ENCODE results near the gene PHF21A. TPM values are rescaled to one million over a fixed set of nuclear protein-coding genes. Genes with fewer than 3 reads are reported as not detected.

The PHF21A gene
- total and polyA plus RNA-seq, 2 donors (not counting 3 experiments of a cell fraction or from before 2014, with no cell fraction given) = 14.1 to 30.5 TPM

DNA sequence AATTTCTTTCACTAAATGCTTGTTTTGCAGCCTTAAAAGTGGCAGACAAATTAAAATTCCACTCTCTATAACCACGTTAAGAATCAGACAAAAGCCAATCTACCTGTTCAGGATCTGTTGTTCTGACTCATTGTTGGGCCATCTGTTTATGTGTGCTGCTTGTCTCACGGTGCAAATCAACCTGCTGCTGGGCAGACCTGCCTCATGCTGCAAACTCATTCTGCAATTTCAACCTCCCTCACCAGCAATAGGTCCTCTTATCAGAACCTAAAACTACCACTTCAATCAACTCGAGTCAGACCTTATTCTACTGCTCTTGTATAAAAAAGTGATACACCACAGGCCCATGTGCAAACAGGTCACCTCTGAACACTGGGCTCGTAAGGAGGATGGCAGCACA, 123.7 kb downstream of the PHF21A start:
- no peaks in the 10 kb centered on the region for H3K79me2 ChIP-seq (ENCODE audit: control insufficient read depth, insufficient read depth, low read length)
- H3K27ac ChIP-seq (ENCODE audit: insufficient read depth, low read depth, low read length) = no peak overlapping the region
- FAIRE-seq (no peak), DNase-seq (ENCODE audit: low read depth, low spot score) (no peak)
- intact Hi-C loops (cut with micrococcal nuclease) (no loop called here), dilution Hi-C loops (cut with MboI; ENCODE audit: extremely low pct_ligation_motif_present, low sequenced_read_pairs) (no loop called here)
- no peak overlapping the region for H3K4me3 ChIP-seq (replicated peaks in 1 of 3; ENCODE audit: insufficient read depth in 1 of 3, low read depth in 1 of 3, low read length in 3 of 3)
- no peaks in the 10 kb centered on the region for H3K27me3 ChIP-seq (ENCODE audit: control insufficient read depth in 2 of 2, insufficient read depth in 2 of 2, low read length in 2 of 2)
- H3K9ac ChIP-seq (replicated peaks; ENCODE audit: extremely low read depth, insufficient read depth, low read length) = no peak overlapping the region
- no peaks in the 10 kb centered on the region for H3K9me3 ChIP-seq (replicated peaks; ENCODE audit: control insufficient read depth, insufficient read depth, low read length)
- peaks cover 8% of the 10 kb centered on the region for H4K20me1 ChIP-seq (replicated peaks; ENCODE audit: control insufficient read depth, extremely low read depth, insufficient read depth, low read length)
- no peak for TF ChIP-seq JUN (IDR thresholded peaks at IDR 0.05; ENCODE audit: borderline replicate concordance, insufficient read depth, insufficient read length, low read depth)
- H3K4me2 ChIP-seq (ENCODE audit: insufficient read depth, low read length) = no peak overlapping the region
- H3K36me3 ChIP-seq (ENCODE audit: control insufficient read depth in 2 of 2, extremely low read depth in 1 of 2, insufficient read depth in 2 of 2, low read length in 2 of 2) = no peaks in the 10 kb centered on the region
- H2AFZ ChIP-seq (ENCODE audit: low read depth, low read length) = no peak overlapping the region
- BruUV-seq (replicated peaks) = no TSS peak
- ChIA-PET POLR2A (no interaction called here), CTCF (interaction anchor here (0.7 kb wide), 1 partner anchor 10 kb away, joined by 3 read pairs; no protein-coding TSS in a partner anchor)
- H3K4me1 ChIP-seq (ENCODE audit: control insufficient read depth, extremely low read depth, insufficient read depth, low read length) = no peaks in the 10 kb centered on the region
- H3K9me1 ChIP-seq (replicated peaks; ENCODE audit: control insufficient read depth, extremely low read depth, insufficient read depth, low read length) = no peaks in the 10 kb centered on the region

GRCh38 chr11:45995342-45995734, 125.9 kb downstream of the PHF21A start:
- Histone ChIP-seq H3K9me3 (replicated peaks; ENCODE audit: control insufficient read depth, insufficient read depth, low read length) (no peaks in the 10 kb centered on the region), H3K9me1 (replicated peaks; ENCODE audit: control insufficient read depth, extremely low read depth, insufficient read depth, low read length) (no peaks in the 10 kb centered on the region), H3K4me3 (replicated peaks in 1 of 3; ENCODE audit: insufficient read depth in 1 of 3, low read depth in 1 of 3, low read length in 3 of 3) (no peak overlapping the region), H3K79me2 (ENCODE audit: control insufficient read depth, insufficient read depth, low read length) (no peaks in the 10 kb centered on the region), H3K4me1 (ENCODE audit: control insufficient read depth, extremely low read depth, insufficient read depth, low read length) (no peaks in the 10 kb centered on the region), H2AFZ (ENCODE audit: low read depth, low read length) (no peak overlapping the region), H3K4me2 (ENCODE audit: insufficient read depth, low read length) (no peak overlapping the region), H4K20me1 (replicated peaks; ENCODE audit: control insufficient read depth, extremely low read depth, insufficient read depth, low read length) (no peaks in the 10 kb centered on the region), H3K27me3 (ENCODE audit: control insufficient read depth in 2 of 2, insufficient read depth in 2 of 2, low read length in 2 of 2) (no peaks in the 10 kb centered on the region), H3K9ac (replicated peaks; ENCODE audit: extremely low read depth, insufficient read depth, low read length) (no peak overlapping the region), H3K27ac (ENCODE audit: insufficient read depth, low read depth, low read length) (no peak overlapping the region), H3K36me3 (ENCODE audit: control insufficient read depth in 2 of 2, extremely low read depth in 1 of 2, insufficient read depth in 2 of 2, low read length in 2 of 2) (no peaks in the 10 kb centered on the region)
- no peak for DNase-seq (ENCODE audit: low read depth, low spot score)
- no TSS peak for BruUV-seq (replicated peaks)
- CTCF ChIA-PET = interaction anchor here (1.1 to 3.2 kb wide), 4 partner anchors 8 to 31 kb away, joined by 3 to 20 read pairs (median 12); no protein-coding TSS in a partner anchor
- no peak for FAIRE-seq
- dilution Hi-C loops (cut with MboI; ENCODE audit: extremely low pct_ligation_motif_present, low sequenced_read_pairs) = no loop called here
- POLR2A ChIA-PET = no interaction called here
- intact Hi-C loops (cut with micrococcal nuclease) = no loop called here
- no peak for TF ChIP-seq GATA2 (IDR thresholded peaks at IDR 0.05; ENCODE audit: insufficient read depth, insufficient read length, low read depth, low read length)
- TF ChIP-seq CTCF (IDR thresholded peaks at IDR 0.05; ENCODE audit: extremely low read depth in 1 of 2, insufficient read depth in 1 of 2, low read depth in 1 of 2, low read length in 2 of 2) = no peak
- TF ChIP-seq MYC (IDR thresholded peaks at IDR 0.05; ENCODE audit: low read depth, low read length) = no peak
- TF ChIP-seq EZH2 (IDR thresholded peaks at IDR 0.05; ENCODE audit: borderline replicate concordance, low read depth, low read length, severe bottlenecking) = no peak
- no peak for TF ChIP-seq POLR2AphosphoS5 (IDR thresholded peaks at IDR 0.05; ENCODE audit: insufficient read depth, low read depth, low read length)
- TF ChIP-seq, protein P1, sequence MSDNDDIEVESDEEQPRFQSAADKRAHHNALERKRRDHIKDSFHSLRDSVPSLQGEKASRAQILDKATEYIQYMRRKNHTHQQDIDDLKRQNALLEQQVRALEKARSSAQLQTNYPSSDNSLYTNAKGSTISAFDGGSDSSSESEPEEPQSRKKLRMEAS (IDR thresholded peaks at IDR 0.05; ENCODE audit: insufficient read depth, insufficient read length) = no peak
- no peak for TF ChIP-seq JUN (IDR thresholded peaks at IDR 0.05; ENCODE audit: borderline replicate concordance, insufficient read depth, insufficient read length, low read depth)
- TF ChIP-seq FOS (IDR thresholded peaks at IDR 0.05; ENCODE audit: borderline replicate concordance, insufficient read depth, low read length) = no peak
- no peak for TF ChIP-seq POLR2A (IDR thresholded peaks at IDR 0.05; ENCODE audit: low read depth, low read length)

Measured in endothelial cell of umbilical vein (primary cell).